Measurements from ENCODE around the gene PPP1R26. TPM values are rescaled to one million over a fixed set of nuclear protein-coding genes. Genes with fewer than 3 reads are reported as not detected.
A peak's percentile ranks its signal among the peaks of the same experiment; 100 is the strongest.
"Not testable (repeated sequence)": the region's sequence is repeated elsewhere in the genome, so short reads cannot be mapped to it uniquely, and the experiment has no call there.

PPP1R26 gene
- 40.1 and 41.0 TPM in 2 replicates for total RNA-seq (2014; rRNA removed; shearing (Covaris generic))

GRCh38 chr9:135479469-135480052 is at the start of gene PPP1R26:
Gene PPP1R26 (plus strand): TSS chr9:135479782. CDS start chr9:135484511, 4,729 bp downstream.
- DNase-seq (ENCODE audit: low spot score): peak; percentile 16

GRCh38 chr9:135437259-135437658 is 42.3 kb upstream of the PPP1R26 start:
- DNase-seq (ENCODE audit: low spot score): no peak

- DNase-seq (ENCODE audit: low spot score): not testable (repeated sequence)
Observed at GRCh38 chr9:135437696-135438095, 41.9 kb upstream of the PPP1R26 start.

- DNase-seq (ENCODE audit: low spot score): peak; percentile 66
Observed at GRCh38 chr9:135438581-135439232, 40.9 kb upstream of the PPP1R26 start.

- not testable (repeated sequence) for DNase-seq (ENCODE audit: low spot score)
Observed at GRCh38 chr9:135439514-135439913, 40.1 kb upstream of the PPP1R26 start.

- DNase-seq (ENCODE audit: low spot score): no peak
Observed at GRCh38 chr9:135439916-135440315, 39.7 kb upstream of the PPP1R26 start.

- no peak for DNase-seq (ENCODE audit: low spot score)
Observed at GRCh38 chr9:135440620-135441019, 39.0 kb upstream of the PPP1R26 start.

GRCh38 chr9:135441105-135442071 is 38.2 kb upstream of the PPP1R26 start:
- DNase-seq (ENCODE audit: low spot score): not testable (repeated sequence)

- DNase-seq (ENCODE audit: low spot score): no peak
Observed at GRCh38 chr9:135442075-135442474, 37.5 kb upstream of the PPP1R26 start.

GRCh38 chr9:135443797-135444425 is 35.7 kb upstream of the PPP1R26 start:
- DNase-seq (ENCODE audit: low spot score): no peak

GRCh38 chr9:135447126-135447525 is 32.5 kb upstream of the PPP1R26 start:
- no peak for DNase-seq (ENCODE audit: low spot score)

- no peak for DNase-seq (ENCODE audit: low spot score)
Observed at GRCh38 chr9:135448663-135449100, 30.9 kb upstream of the PPP1R26 start.

GRCh38 chr9:135449532-135449931 is 30.1 kb upstream of the PPP1R26 start:
- DNase-seq (ENCODE audit: low spot score): not testable (repeated sequence)

GRCh38 chr9:135450956-135451355 is 28.6 kb upstream of the PPP1R26 start:
- no peak for DNase-seq (ENCODE audit: low spot score)

- DNase-seq (ENCODE audit: low spot score): not testable (repeated sequence)
Observed at GRCh38 chr9:135451909-135452308, 27.7 kb upstream of the PPP1R26 start.

GRCh38 chr9:135454737-135455136 is 24.8 kb upstream of the PPP1R26 start:
- no peak for DNase-seq (ENCODE audit: low spot score)

GRCh38 chr9:135455401-135456030 is 24.1 kb upstream of the PPP1R26 start:
- no peak for DNase-seq (ENCODE audit: low spot score)

- DNase-seq (ENCODE audit: low spot score): no peak
Observed at GRCh38 chr9:135456436-135457104, 23.0 kb upstream of the PPP1R26 start.

GRCh38 chr9:135458478-135458877 is 21.1 kb upstream of the PPP1R26 start:
- DNase-seq (ENCODE audit: low spot score): not testable (repeated sequence)

GRCh38 chr9:135461936-135462335 is 17.6 kb upstream of the PPP1R26 start:
- no peak for DNase-seq (ENCODE audit: low spot score)
